Measurements from ENCODE around the gene NTHL1. TPM values are rescaled to one million over a fixed set of nuclear protein-coding genes. Genes with fewer than 3 reads are reported as not detected.

Gene NTHL1
- total and polyA plus RNA-seq, 2 donors (not counting 3 experiments of a cell fraction or from before 2014, with no cell fraction given) = 39.8 to 65.8 TPM

GRCh38 chr16:2019921-2020831, 27.5 kb downstream of the NTHL1 start:
- Histone ChIP-seq H3K9me1 (replicated peaks; ENCODE audit: control insufficient read depth, extremely low read depth, insufficient read depth, low read length) (no peaks in the 10 kb centered on the region), H3K79me2 (ENCODE audit: control insufficient read depth, insufficient read depth, low read length) (no peaks in the 10 kb centered on the region), H4K20me1 (replicated peaks; ENCODE audit: control insufficient read depth, extremely low read depth, insufficient read depth, low read length) (no peaks in the 10 kb centered on the region), H3K36me3 (ENCODE audit: control insufficient read depth in 2 of 2, extremely low read depth in 1 of 2, insufficient read depth in 2 of 2, low read length in 2 of 2) (no peaks in the 10 kb centered on the region), H3K9ac (replicated peaks; ENCODE audit: extremely low read depth, insufficient read depth, low read length) (no peak overlapping the region), H3K27ac (ENCODE audit: insufficient read depth, low read depth, low read length) (no peak overlapping the region), H3K4me3 (replicated peaks in 1 of 3; ENCODE audit: insufficient read depth in 1 of 3, low read depth in 1 of 3, low read length in 3 of 3) (no peak overlapping the region), H3K4me2 (ENCODE audit: insufficient read depth, low read length) (peak overlapping the region; percentile 8), H3K4me1 (ENCODE audit: control insufficient read depth, extremely low read depth, insufficient read depth, low read length) (peaks cover 15% of the 10 kb centered on the region), H2AFZ (ENCODE audit: low read depth, low read length) (peak overlapping the region; percentile 27), H3K9me3 (replicated peaks; ENCODE audit: control insufficient read depth, insufficient read depth, low read length) (no peaks in the 10 kb centered on the region), H3K27me3 (ENCODE audit: control insufficient read depth in 2 of 2, insufficient read depth in 2 of 2, low read length in 2 of 2) (peaks cover 4 to 11% of the 10 kb centered on the region in 2 experiments)
- POLR2A ChIA-PET = no interaction called here
- DNase-seq (ENCODE audit: low read depth, low spot score) (no peak), FAIRE-seq (no peak)
- intact Hi-C loops (cut with micrococcal nuclease) = no loop called here
- CTCF ChIA-PET = interaction anchor here (1.1 to 8.9 kb wide), 3 partner anchors 15 to 120 kb away, joined by 3 to 137 read pairs (median 6); partner anchors contain the start of gene PKD1
- no TSS peak for BruUV-seq (replicated peaks)
- dilution Hi-C loops (cut with MboI; ENCODE audit: extremely low pct_ligation_motif_present, low sequenced_read_pairs) = no loop called here
- no peak for TF ChIP-seq MAX (IDR thresholded peaks at IDR 0.05; ENCODE audit: insufficient read depth, insufficient read length)
- peak; percentile 30 for TF ChIP-seq EZH2 (IDR thresholded peaks at IDR 0.05; ENCODE audit: borderline replicate concordance, low read depth, low read length, severe bottlenecking)
- TF ChIP-seq, protein P1, sequence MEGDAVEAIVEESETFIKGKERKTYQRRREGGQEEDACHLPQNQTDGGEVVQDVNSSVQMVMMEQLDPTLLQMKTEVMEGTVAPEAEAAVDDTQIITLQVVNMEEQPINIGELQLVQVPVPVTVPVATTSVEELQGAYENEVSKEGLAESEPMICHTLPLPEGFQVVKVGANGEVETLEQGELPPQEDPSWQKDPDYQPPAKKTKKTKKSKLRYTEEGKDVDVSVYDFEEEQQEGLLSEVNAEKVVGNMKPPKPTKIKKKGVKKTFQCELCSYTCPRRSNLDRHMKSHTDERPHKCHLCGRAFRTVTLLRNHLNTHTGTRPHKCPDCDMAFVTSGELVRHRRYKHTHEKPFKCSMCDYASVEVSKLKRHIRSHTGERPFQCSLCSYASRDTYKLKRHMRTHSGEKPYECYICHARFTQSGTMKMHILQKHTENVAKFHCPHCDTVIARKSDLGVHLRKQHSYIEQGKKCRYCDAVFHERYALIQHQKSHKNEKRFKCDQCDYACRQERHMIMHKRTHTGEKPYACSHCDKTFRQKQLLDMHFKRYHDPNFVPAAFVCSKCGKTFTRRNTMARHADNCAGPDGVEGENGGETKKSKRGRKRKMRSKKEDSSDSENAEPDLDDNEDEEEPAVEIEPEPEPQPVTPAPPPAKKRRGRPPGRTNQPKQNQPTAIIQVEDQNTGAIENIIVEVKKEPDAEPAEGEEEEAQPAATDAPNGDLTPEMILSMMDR (IDR thresholded peaks at IDR 0.05; ENCODE audit: extremely low read depth in 1 of 2, insufficient read depth in 1 of 2, low read depth in 1 of 2, low read length in 2 of 2) = no peak
- no peak for TF ChIP-seq MYC (IDR thresholded peaks at IDR 0.05; ENCODE audit: low read depth, low read length)
- TF ChIP-seq FOS (IDR thresholded peaks at IDR 0.05; ENCODE audit: borderline replicate concordance, insufficient read depth, low read length) = no peak
- no peak for TF ChIP-seq POLR2A (IDR thresholded peaks at IDR 0.05; ENCODE audit: low read depth, low read length)

All from endothelial cell of umbilical vein (primary cell).